SU-DHL-6 (cell line): ENCODE data around the gene ISM1.

Experiments used
- CTCF ChIP-seq: fragments of 200-600 bp; sonication (generic); IDR thresholded peaks from one replicate; pipeline ENCODE4 v1.5.1; 2017; ENCODE audit warnings: antibody characterized with exemption, mild to moderate bottlenecking, low read length, moderate library complexity; ENCODE audit not compliant: insufficient read depth, poor library complexity, severe bottlenecking
- EZH2phosphoT487 ChIP-seq: fragments of 200-600 bp; sonication (generic), shearing (Covaris generic); conservative IDR thresholded peaks from 2 replicates; pipeline ENCODE4 v1.6.1; 2018; ENCODE audit warnings: mild to moderate bottlenecking, antibody characterized with exemption, low read length, moderate library complexity, mixed read lengths

- TF ChIP-seq CTCF (no peak), EZH2phosphoT487 (no peak)
Observed at GRCh38 chr20:13295637-13296036, 74.6 kb downstream of the ISM1 start.
